Activated effector memory CD4-positive, alpha-beta T cell treated with Interleukin-2 at 50 U/mL for 16 hours (primary cell): ENCODE results near the gene HOXA4.

ENCODE experiments used
- DNase-seq: peaks from one replicate; pipeline ENCODE4 v3.0.0-alpha.2; 2020

The HOXA4 gene

GRCh38 chr7:27146491-27147198 lies 16.1 kb upstream of the HOXA4 start:
- DNase-seq, result no peak

- no peak for DNase-seq
These were observed 15.4 kb upstream of the HOXA4 start for GRCh38 chr7:27145914-27146412.

GRCh38 chr7:27145165-27145913 lies 14.8 kb upstream of the HOXA4 start:
- DNase-seq, result no peak

GRCh38 chr7:27144781-27145164 lies 14.2 kb upstream of the HOXA4 start:
- DNase-seq, result no peak

GRCh38 chr7:27143950-27144780 lies 13.6 kb upstream of the HOXA4 start:
- no peak for DNase-seq

GRCh38 chr7:27143023-27143949 lies 12.7 kb upstream of the HOXA4 start, which contains the start of gene HOXA5:
Gene HOXA5, minus strand, starts transcription at chr7:27143681. Its CDS starts 74 bp downstream, at chr7:27143607.
- no peak for DNase-seq

- no peak for DNase-seq
These were observed 12.0 kb upstream of the HOXA4 start for GRCh38 chr7:27142580-27143022.

GRCh38 chr7:27141923-27142579 lies 11.5 kb upstream of the HOXA4 start:
- DNase-seq, result no peak

GRCh38 chr7:27141137-27141922 lies 10.8 kb upstream of the HOXA4 start:
- DNase-seq, result no peak

- no peak for DNase-seq
These were observed 9.7 kb upstream of the HOXA4 start for GRCh38 chr7:27140126-27140857.

GRCh38 chr7:27139334-27140125 lies 9.0 kb upstream of the HOXA4 start:
- DNase-seq, result no peak

- DNase-seq, result no peak
These were observed 8.4 kb upstream of the HOXA4 start for GRCh38 chr7:27138985-27139333.

GRCh38 chr7:27138472-27138871 lies 7.9 kb upstream of the HOXA4 start:
- no peak for DNase-seq

- no peak for DNase-seq
These were observed 7.2 kb upstream of the HOXA4 start for GRCh38 chr7:27137640-27138315.

GRCh38 chr7:27134392-27134791 lies 3.8 kb upstream of the HOXA4 start:
- no peak for DNase-seq

GRCh38 chr7:27133409-27134231 lies 3.1 kb upstream of the HOXA4 start:
- DNase-seq, result no peak

- DNase-seq, result no peak
These were observed 2.4 kb upstream of the HOXA4 start for GRCh38 chr7:27132978-27133377.

- DNase-seq, result no peak
These were observed 1.7 kb upstream of the HOXA4 start for GRCh38 chr7:27132214-27132613.
